ENCODE measurements around the gene EGR4.

The EGR4 gene

GRCh38 chr2:73291093-73291460 lies 2.3 kb downstream of the EGR4 start:
- TF ChIP-seq, protein P1, sequence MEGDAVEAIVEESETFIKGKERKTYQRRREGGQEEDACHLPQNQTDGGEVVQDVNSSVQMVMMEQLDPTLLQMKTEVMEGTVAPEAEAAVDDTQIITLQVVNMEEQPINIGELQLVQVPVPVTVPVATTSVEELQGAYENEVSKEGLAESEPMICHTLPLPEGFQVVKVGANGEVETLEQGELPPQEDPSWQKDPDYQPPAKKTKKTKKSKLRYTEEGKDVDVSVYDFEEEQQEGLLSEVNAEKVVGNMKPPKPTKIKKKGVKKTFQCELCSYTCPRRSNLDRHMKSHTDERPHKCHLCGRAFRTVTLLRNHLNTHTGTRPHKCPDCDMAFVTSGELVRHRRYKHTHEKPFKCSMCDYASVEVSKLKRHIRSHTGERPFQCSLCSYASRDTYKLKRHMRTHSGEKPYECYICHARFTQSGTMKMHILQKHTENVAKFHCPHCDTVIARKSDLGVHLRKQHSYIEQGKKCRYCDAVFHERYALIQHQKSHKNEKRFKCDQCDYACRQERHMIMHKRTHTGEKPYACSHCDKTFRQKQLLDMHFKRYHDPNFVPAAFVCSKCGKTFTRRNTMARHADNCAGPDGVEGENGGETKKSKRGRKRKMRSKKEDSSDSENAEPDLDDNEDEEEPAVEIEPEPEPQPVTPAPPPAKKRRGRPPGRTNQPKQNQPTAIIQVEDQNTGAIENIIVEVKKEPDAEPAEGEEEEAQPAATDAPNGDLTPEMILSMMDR (IDR thresholded peaks at IDR 0.05): no peak
- no peak for TF ChIP-seq ZFX (IDR thresholded peaks at IDR 0.05; ENCODE audit: borderline replicate concordance)
- no peak overlapping the region for H3K27ac ChIP-seq

GRCh38 chr2:73290049-73290839 lies 3.1 kb downstream of the EGR4 start:
- no peak overlapping the region for H3K27ac ChIP-seq
- TF ChIP-seq, protein P1 (IDR thresholded peaks at IDR 0.05): peak; percentile 94
- no peak for TF ChIP-seq ZFX (IDR thresholded peaks at IDR 0.05; ENCODE audit: borderline replicate concordance)

DNA sequence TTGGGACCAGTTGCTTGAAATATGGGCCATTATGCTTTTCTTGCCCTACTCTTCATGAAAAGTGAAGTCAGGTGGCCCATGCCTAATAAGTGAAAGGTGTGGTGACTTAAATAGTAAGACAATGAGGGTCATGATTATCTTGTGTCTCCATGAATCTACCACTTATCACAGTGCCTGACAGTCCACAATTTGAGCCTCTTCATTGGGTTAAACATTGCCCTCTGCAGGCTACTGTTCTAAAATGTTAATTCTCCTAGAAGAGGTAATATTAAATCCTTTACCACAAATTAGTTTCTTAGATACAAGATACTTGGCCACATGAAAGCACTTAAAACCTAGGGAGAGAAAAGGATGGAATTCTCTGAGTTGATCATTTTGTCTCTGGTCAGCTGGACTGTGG lies 4.0 kb downstream of the EGR4 start:
- H3K27ac ChIP-seq: no peak overlapping the region
- TF ChIP-seq, protein P1 (IDR thresholded peaks at IDR 0.05): no peak

DNA sequence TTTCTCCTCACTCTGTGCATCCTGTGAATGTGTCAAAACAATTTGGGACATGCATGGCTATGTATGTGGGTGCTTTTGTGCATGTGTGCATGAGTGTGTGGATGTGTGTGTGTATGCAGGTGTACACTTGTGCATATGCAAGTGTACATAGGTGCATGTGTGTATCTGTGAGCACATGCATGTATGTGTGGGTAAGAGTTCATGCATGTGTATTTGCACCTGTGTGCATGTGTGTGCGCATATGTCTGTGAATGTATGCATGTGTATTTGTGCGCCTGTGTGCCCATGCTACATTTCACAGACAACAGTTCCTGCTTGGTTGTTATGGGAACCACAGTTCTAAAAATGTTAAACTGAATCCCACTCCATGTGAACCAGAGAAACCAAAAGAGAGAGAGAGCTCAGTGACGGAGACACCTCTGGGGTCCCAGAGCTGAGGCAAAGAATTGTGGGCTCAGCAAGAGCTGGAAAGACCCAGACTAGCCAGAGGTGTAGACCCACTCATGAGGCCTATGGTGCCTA lies 7.2 kb downstream of the EGR4 start:
- no peak for TF ChIP-seq ZFX (IDR thresholded peaks at IDR 0.05; ENCODE audit: borderline replicate concordance)
- TF ChIP-seq, protein P1 (IDR thresholded peaks at IDR 0.05): no peak

DNA sequence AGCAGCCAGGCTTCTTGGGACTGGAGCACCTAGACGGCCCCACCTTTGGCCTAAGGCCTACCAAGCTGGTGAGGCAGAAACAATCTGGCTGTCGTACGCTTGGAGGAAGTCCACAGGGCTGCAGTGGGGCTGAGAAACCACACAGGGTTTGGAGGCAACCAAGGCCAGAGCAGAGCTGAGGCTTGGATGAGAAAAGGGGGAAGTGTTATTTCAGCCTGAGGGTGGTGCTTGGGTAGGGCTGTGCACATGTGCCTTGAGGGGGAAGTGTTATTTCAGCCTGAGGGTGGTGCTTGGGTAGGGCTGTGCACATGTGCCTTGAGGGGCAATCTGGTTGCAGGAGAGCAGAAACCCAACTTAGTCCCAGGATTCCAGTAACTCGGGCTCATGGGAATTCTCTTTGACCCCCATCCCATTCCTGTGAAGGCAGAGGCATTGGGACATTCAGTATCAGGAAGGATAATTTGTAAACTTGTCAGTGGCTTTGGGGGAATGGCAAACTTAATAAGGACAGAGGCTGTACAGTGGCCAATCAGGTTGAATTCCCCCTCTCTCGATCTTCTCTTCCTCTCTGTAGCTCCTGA lies 8.1 kb downstream of the EGR4 start:
- TF ChIP-seq ZFX (IDR thresholded peaks at IDR 0.05; ENCODE audit: borderline replicate concordance): no peak
- TF ChIP-seq, protein P1 (IDR thresholded peaks at IDR 0.05): no peak
- no peak overlapping the region for H3K27ac ChIP-seq

More for the DNA sequence above, 7.2 kb downstream of the EGR4 start:
- H3K27ac ChIP-seq: no peak overlapping the region

GRCh38 chr2:73284296-73285158 lies 8.8 kb downstream of the EGR4 start, which contains the start of gene FBXO41:
TSS of gene FBXO41 (minus strand) at chr2:73284478. CDS start at chr2:73269630, 14,848 bp downstream.
- H3K27ac ChIP-seq: peak within 1 kb of the TSS; percentile 48
- TF ChIP-seq, protein P1 (IDR thresholded peaks at IDR 0.05): no peak
- no peak for TF ChIP-seq ZFX (IDR thresholded peaks at IDR 0.05; ENCODE audit: borderline replicate concordance)

All from 22Rv1 (cell line).